Measurements from ENCODE around the gene ARHGAP44.
"Not testable (repeated sequence)": the region's sequence is repeated elsewhere in the genome, so short reads cannot be mapped to it uniquely, and the experiment has no call there.

ARHGAP44 gene

GRCh38 chr17:12967962-12968361 is 178.7 kb downstream of the ARHGAP44 start:
- no peak for DNase-seq

GRCh38 chr17:12973496-12974004 is 184.3 kb downstream of the ARHGAP44 start:
- DNase-seq = no peak

- no peak for DNase-seq
These were observed 184.8 kb downstream of the ARHGAP44 start for GRCh38 chr17:12974005-12974531.

- DNase-seq = no peak
These were observed 187.9 kb downstream of the ARHGAP44 start for GRCh38 chr17:12977008-12977751.

GRCh38 chr17:12978787-12979186 is 189.5 kb downstream of the ARHGAP44 start:
- not testable (repeated sequence) for DNase-seq

- no peak for DNase-seq
These were observed 189.9 kb downstream of the ARHGAP44 start for GRCh38 chr17:12979246-12979645.

GRCh38 chr17:12979826-12980500 is 190.7 kb downstream of the ARHGAP44 start:
- DNase-seq = no peak

- DNase-seq = peak; percentile 47
These were observed 192.9 kb downstream of the ARHGAP44 start for GRCh38 chr17:12982224-12982623.

GRCh38 chr17:12983991-12984884 is 194.9 kb downstream of the ARHGAP44 start:
- DNase-seq = no peak

GRCh38 chr17:12985431-12986293 is 196.4 kb downstream of the ARHGAP44 start:
- DNase-seq = no peak

GRCh38 chr17:12987120-12987519 is 197.8 kb downstream of the ARHGAP44 start:
- DNase-seq = no peak

- DNase-seq = no peak
These were observed 200.9 kb downstream of the ARHGAP44 start for GRCh38 chr17:12990041-12990808.

GRCh38 chr17:12990926-12991325 is 201.6 kb downstream of the ARHGAP44 start:
- DNase-seq = no peak

GRCh38 chr17:12992676-12993075 is 203.4 kb downstream of the ARHGAP44 start:
- DNase-seq = no peak

GRCh38 chr17:12993631-12994030 is 204.3 kb downstream of the ARHGAP44 start:
- DNase-seq = no peak

GRCh38 chr17:12994341-12995074 is 205.2 kb downstream of the ARHGAP44 start:
- DNase-seq = no peak

GRCh38 chr17:12995106-12995895 is 206.0 kb downstream of the ARHGAP44 start:
- no peak for DNase-seq

- DNase-seq = no peak
These were observed 206.6 kb downstream of the ARHGAP44 start for GRCh38 chr17:12995896-12996295.

GRCh38 chr17:12996357-12996756 is 207.1 kb downstream of the ARHGAP44 start:
- DNase-seq = no peak

- DNase-seq = no peak
These were observed 207.6 kb downstream of the ARHGAP44 start for GRCh38 chr17:12996941-12997340.
